GM18909 (cell line): ENCODE results near the gene SLC16A7.

Source experiments
- ATAC-seq: cut with Tn5 transposase; IDR thresholded peaks from one replicate; pipeline ENCODE4 v1.9.1; 2021; ENCODE audit warnings: mild to moderate bottlenecking; ENCODE audit not compliant: unreplicated experiment, poor library complexity

The SLC16A7 gene

GRCh38 chr12:59820594-59821011 is 224.8 kb downstream of the SLC16A7 start:
- ATAC-seq, result no peak

GRCh38 chr12:59823567-59823966 is 227.7 kb downstream of the SLC16A7 start:
- ATAC-seq, result no peak

GRCh38 chr12:59827767-59828166 is 231.9 kb downstream of the SLC16A7 start:
- no peak for ATAC-seq

DNA sequence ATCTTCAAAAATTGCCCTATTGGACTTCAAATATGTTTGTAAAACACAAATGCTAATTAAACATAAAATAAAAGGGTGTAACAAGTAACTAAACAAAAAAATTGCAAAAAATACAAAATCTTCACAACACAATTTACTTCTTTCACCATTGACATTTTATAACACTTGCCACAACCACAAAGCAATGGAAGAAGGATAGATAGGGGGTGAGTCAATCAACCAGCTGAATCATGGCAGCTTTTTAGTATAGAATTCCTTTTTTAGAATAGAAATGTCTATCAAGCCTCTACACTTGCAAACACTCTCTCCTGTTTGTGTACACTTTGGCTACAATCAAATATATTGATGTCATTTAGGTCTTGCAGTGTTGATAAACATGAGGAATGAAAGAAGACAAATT is 232.7 kb downstream of the SLC16A7 start:
- no peak for ATAC-seq

GRCh38 chr12:59833408-59833807 is 237.6 kb downstream of the SLC16A7 start:
- no peak for ATAC-seq

DNA sequence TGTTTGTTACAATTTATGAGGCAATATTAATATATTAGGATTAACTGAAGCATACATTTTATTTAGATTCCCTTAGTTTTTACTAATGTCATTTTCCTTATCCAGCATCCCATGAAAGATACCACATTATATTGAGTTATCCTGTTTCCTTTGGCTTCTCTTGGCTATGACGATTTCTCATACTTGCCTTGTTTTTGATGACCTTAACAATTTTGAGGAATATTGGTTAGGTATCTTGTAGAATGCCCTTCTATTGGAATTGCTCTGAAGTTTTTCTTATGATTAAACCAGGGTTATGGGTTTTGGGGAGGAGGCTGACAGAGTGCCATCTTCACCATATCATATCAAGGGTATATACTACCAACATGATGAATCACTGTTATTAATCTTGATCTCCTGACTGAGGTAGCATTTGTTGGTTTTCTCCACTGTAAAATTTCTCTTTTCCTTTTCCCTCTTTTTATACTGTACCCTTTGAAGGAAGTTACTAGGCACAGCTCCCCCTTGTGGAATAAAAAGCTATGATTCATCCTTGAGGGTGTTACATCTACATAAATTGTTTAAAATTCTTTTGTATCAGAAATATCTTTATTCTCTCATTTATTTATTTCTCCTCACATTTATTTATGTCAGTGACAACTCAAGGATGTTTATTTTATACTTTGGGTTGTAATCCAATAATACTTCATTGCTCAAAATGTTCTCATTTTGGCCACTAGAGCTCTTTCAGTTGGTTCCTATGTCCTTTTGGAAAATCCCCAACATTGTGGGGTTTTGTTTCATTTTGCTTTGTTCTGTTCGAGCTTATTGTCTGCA is 239.0 kb downstream of the SLC16A7 start:
- no peak for ATAC-seq
